SK-N-SH (cell line): ENCODE data around the gene PHLPP1.

Experiments
- CTCF ChIP-seq: fragments of 200-600 bp; sonication (generic); IDR thresholded peaks from 2 replicates; pipeline ENCODE4 v1.6.1; 2017; ENCODE audit warnings: antibody characterized with exemption, mild to moderate bottlenecking, moderate library complexity
- EP300 ChIP-seq, 2 experiments: IDR thresholded peaks; 2 replicates each; pipeline versions ENCODE4 v1.4.0 to v1.6.1; 2012; ENCODE audit warnings: borderline replicate concordance in 1 of 2, low read depth in 1 of 2, low read length in 1 of 2
- EZH2phosphoT487 ChIP-seq: fragments of 200-600 bp; sonication (generic); IDR thresholded peaks from 2 replicates; pipeline ENCODE4 v1.6.1; 2017; ENCODE audit warnings: low read depth, mixed run types, mild to moderate bottlenecking, antibody characterized with exemption, moderate library complexity, borderline replicate concordance
- FOSL2 ChIP-seq: IDR thresholded peaks from 2 replicates; pipeline ENCODE4 v1.4.0; 2012; ENCODE audit warnings: low read depth, mild to moderate bottlenecking, moderate library complexity, borderline replicate concordance
- JUND ChIP-seq: IDR thresholded peaks from 2 replicates; pipeline ENCODE4 v1.4.0; 2012
- NFIC ChIP-seq: IDR thresholded peaks from 2 replicates; pipeline ENCODE4 v1.4.0; 2012; ENCODE audit warnings: borderline replicate concordance
- POLR2AphosphoS5 ChIP-seq: IDR thresholded peaks from 2 replicates; pipeline ENCODE4 v1.6.1; 2012; ENCODE audit warnings: low read depth, low read length
- REST ChIP-seq: IDR thresholded peaks from 2 replicates; pipeline ENCODE4 v1.6.1; 2012; ENCODE audit warnings: mild to moderate bottlenecking, low read depth, low read length, moderate library complexity
- RFX5 ChIP-seq: IDR thresholded peaks from 2 replicates; pipeline ENCODE4 v1.6.1; 2012; ENCODE audit warnings: mild to moderate bottlenecking, improper control_type of control experiment, low read length
- TAF1 ChIP-seq: IDR thresholded peaks from 2 replicates; pipeline ENCODE4 v1.6.1; 2012; ENCODE audit warnings: low read depth, mild to moderate bottlenecking, low read length, moderate library complexity, borderline replicate concordance
- TCF12 ChIP-seq: IDR thresholded peaks from 2 replicates; pipeline ENCODE4 v1.4.0; 2012
- TF ChIP-seq, protein P1 (sequence below): fragments of 150-350 bp; IDR thresholded peaks from 2 replicates; pipeline ENCODE4 v1.6.1; 2016; ENCODE audit warnings: mild to moderate bottlenecking, low read depth, low read length
- TF ChIP-seq, protein P2 (sequence below): IDR thresholded peaks from 2 replicates; pipeline ENCODE4 v1.4.0; 2012; ENCODE audit warnings: low read depth

GRCh38 chr18:62928326-62928725, 213.0 kb downstream of the PHLPP1 start:
- TF ChIP-seq CTCF: no peak; the same call in 1 of the 2 replicates
- TF ChIP-seq TCF12: no peak
- no peak for TF ChIP-seq POLR2AphosphoS5
- TF ChIP-seq EZH2phosphoT487: no peak
- no peak for TF ChIP-seq FOSL2
- no peak for TF ChIP-seq REST
- TF ChIP-seq, protein P1, sequence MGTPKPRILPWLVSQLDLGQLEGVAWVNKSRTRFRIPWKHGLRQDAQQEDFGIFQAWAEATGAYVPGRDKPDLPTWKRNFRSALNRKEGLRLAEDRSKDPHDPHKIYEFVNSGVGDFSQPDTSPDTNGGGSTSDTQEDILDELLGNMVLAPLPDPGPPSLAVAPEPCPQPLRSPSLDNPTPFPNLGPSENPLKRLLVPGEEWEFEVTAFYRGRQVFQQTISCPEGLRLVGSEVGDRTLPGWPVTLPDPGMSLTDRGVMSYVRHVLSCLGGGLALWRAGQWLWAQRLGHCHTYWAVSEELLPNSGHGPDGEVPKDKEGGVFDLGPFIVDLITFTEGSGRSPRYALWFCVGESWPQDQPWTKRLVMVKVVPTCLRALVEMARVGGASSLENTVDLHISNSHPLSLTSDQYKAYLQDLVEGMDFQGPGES: no peak
- TF ChIP-seq NFIC: no peak
- no peak for TF ChIP-seq RFX5
- TF ChIP-seq EP300 (IDR thresholded peaks at IDR 0.05; ENCODE audit: borderline replicate concordance in 1 of 2, low read depth in 1 of 2, low read length in 1 of 2): no peak
- no peak for TF ChIP-seq JUND
- TF ChIP-seq, protein P2, sequence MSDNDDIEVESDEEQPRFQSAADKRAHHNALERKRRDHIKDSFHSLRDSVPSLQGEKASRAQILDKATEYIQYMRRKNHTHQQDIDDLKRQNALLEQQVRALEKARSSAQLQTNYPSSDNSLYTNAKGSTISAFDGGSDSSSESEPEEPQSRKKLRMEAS: no peak
- no peak for TF ChIP-seq TAF1
